GM19438 (cell line): ENCODE results near the gene GRIN2A.
"Not testable (repeated sequence)": the region's sequence is repeated elsewhere in the genome, so short reads cannot be mapped to it uniquely, and the experiment has no call there.

Experiments
- ATAC-seq: cut with Tn5 transposase; IDR thresholded peaks from one replicate; pipeline ENCODE4 v1.9.1; 2021; ENCODE audit warnings: low read depth; ENCODE audit not compliant: unreplicated experiment

GRIN2A gene

DNA sequence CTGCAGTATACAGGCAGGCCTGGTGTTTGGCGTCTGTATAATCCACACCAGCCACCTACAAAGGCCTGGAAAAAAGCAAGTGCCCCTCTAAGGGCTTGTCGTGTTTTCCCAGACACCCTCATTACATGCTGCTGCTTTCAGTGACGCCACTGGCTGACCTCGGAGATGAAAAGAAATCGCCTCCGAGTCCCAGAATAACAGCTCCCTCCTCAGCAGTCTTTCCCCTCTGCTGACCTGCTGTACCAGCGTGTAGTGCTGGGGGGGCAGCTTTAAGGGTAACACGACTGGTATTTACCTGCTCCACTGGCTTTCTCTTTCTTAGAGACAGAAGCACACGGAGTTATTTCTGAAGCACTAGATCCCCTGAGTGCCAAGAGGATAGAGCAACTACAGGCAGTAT lies 296.8 kb downstream of the GRIN2A start:
- ATAC-seq: no peak

DNA sequence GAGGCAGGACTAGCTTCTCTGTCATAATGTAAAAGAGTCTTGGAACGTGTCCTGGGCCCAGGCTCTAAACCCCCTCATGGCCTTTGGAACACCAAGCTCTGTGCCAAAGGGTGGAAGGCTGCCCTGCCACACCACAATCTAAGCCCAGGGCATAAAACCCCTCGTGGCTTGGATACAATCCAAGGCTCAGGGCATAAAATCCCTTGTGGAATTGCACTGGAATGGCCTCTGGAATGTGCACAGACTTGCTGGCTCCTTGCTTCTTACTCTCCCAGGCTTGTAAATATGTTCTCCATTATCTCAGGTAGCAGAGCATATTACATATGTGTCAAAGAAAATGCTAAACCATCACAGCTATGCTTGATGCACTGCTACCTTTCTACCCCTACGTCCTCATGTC lies 306.2 kb downstream of the GRIN2A start:
- not testable (repeated sequence) for ATAC-seq

DNA sequence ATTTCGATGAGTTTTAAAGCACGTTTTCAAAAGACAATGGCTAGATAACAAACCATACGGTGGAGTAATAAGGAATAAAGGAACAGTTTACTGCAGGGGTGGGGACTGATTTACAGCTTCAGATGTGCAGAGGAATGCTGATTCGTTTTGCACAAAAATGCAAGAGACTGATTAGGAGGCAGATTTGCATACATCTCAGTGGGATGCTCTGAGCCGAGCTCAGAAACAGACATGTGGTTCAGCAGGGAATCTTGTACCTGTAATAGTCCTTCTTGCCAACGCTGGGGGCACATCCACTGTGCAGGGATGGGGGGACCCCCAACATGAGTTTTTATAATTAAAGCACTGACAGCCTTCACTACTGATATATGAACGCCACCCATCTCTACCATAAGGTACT lies 308.0 kb downstream of the GRIN2A start:
- ATAC-seq: no peak

DNA sequence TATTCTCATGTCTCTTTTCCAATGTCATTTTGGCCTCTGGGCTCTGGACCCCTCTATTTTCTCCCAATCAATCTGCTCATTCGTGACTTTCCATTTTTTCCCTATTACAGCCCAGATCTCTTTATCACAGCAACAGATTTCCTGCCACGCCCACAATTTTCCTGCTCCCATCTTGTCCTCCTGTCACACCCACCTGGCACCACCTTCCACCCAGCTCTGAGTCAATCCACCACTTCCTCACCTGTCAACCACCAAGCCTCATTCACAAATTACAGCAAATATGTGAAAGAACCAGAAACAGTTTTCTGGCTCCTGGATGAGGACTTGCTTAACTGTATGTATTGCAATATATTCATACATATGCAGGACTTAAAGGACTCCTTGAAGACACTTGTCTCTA lies 311.3 kb downstream of the GRIN2A start:
- ATAC-seq: no peak

DNA sequence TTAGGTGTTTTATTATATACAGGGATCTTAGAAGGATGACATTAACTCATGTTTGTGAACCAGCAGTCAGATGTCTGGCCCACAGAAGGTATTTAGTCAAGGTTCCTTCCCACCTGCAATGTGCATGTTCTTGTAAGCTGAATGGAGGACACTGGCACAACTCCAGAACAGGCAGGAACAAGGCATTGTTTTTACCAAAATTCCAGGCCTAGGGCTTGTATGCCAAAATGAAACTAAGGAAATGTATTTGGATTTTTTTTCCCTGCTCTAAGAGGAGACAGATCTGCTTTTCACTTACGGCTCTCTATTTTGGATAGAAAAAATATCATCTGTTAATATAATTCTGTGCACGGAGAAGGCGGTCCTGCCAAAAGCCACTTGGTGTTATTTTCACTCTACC lies 312.5 kb downstream of the GRIN2A start:
- no peak for ATAC-seq

DNA sequence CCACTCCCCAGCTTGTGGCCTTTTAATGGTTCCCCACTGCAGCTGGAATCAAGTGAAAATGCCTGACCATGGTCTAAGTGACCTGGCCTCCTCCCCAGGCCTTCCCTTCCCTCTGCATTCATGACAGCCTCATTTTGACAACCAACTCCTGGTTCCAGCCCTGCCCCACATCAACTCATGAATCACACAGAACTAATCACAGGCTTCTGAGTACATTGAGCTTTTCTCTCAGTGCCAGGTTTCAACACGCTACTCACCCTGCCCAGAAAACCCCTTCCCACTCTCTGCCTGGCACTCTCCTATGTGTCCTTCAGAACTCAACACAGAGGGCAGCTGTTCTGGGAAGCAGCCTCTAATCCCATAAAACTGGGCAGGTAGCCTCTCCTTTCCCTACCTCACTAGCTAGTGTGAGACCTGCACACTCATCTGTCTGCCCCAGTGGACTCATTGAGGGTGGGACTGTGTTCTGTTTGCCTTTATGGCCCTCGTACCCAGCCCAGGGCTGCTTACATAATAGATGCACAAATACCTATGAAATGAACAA lies 313.6 kb downstream of the GRIN2A start:
- no peak for ATAC-seq

DNA sequence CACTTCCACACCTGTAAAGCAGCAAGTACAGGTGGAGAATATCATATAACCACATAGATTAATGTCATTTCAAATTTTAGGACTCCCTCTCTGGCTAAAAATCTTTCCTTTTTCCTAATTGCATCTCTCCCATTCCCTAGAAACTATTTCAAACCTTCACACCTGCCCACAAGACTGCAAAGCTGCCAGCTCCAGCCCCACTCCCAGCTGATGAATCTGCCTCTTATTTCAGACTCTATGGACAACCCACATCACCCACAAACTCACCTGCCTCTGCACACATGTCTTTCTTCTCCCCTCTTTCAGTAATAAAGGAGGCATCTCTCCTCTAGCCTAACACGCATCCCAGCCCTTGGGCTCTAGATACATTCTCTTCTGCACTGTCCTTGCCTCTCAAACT lies 315.1 kb downstream of the GRIN2A start:
- no peak for ATAC-seq

DNA sequence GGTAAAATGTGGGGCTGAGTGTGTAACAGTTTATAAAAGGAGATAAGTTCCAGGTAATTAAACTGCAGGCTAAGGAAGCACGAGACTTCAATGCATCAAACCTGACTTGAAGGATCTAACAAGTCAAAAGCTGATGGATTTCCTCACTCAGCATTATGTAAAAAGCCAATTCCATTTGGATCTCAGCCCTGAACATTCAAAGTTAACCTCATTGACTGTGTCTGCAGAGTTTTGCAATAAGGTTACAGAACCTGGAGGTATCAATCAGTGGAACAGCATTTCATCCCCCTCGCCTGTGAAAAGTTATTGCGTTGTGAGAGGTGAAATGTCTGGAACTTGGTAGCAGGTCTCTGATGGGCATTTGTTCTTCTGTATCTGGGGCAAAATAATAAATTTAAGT lies 317.8 kb downstream of the GRIN2A start:
- ATAC-seq: no peak

DNA sequence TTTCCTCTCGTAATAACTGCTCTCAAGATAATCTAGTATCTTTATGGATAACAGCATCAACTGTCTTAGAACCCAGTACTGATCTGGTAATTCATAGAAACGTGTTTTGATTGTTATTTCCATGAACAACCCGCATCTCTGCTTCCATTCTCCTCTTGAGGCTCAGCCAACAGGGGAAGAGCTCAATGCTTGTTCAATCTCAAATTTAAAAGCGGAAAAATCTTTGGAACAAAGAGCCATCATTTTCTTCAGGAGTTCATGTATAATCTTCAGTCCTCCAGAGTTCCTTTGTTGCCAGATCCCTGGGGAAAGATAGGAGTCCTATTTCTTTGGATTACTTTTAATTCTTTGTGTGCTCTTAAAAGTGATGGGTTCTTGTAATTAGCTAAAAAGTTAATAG lies 319.9 kb downstream of the GRIN2A start:
- ATAC-seq: no peak

DNA sequence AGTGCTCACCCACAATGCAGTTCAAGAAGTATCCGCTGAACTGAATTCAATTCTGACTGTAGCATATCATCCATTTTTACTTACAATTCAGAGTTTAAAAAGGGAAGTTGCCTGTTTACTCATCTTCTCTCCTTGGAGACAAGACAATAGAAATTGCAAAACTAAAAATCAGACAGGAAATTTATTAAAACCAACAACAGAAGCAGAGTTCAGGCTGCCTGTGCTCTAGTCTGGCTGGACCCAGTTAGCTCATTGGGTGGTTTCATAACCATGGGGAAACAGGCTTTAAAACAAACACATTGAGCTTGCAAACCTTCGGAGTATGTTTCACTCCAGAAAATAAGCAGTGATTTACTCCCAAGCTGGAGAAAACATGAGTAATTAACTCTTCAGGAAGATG lies 321.4 kb downstream of the GRIN2A start:
- no peak for ATAC-seq

DNA sequence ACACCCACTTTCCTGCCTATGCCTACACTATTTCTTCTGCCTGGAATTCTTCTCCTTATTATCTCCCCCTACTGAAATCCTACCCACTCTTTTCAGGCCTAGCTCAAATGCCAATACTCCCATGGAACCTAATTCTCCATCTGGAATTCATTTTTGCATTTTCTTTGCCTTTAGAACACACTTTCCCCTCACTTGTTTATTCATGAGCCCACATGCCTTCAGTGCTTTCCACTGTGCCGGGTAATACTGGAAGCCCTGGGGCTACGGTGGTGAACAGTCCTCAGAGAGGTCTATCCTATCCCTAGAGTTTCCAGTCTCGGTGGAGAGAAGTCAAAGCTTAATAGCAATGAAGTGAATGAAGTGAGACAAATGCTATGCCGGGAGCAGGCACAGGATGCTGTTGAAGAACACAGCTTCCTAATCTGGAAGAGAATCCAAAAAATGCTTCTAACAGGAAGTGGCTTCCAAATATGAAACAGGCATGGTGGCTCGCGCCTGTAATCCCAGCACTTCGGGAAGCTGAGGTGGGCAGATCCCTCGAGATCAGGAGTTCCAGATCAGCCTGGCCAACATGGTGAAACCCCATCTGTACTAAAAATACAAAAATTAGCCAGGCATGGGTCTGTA lies 322.4 kb downstream of the GRIN2A start:
- no peak for ATAC-seq

DNA sequence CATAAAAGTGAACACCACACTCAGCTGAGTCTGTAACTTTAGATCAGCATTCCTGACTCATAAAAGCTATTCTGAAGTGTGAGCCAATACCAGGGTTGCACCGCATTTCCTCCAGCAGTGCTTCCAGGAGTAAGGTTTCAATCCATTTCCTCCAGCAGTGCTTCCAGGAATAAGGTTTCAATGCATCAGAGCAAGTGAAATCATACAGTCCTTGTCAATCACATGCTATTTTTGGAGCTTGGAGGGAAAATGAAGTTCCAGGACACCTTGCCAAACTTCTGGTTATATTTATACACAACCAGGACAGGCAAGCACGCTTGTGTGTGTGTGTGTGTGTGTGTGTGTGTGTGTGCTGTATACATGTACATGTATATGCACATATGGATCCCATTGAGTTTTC lies 327.6 kb downstream of the GRIN2A start:
- ATAC-seq: no peak

DNA sequence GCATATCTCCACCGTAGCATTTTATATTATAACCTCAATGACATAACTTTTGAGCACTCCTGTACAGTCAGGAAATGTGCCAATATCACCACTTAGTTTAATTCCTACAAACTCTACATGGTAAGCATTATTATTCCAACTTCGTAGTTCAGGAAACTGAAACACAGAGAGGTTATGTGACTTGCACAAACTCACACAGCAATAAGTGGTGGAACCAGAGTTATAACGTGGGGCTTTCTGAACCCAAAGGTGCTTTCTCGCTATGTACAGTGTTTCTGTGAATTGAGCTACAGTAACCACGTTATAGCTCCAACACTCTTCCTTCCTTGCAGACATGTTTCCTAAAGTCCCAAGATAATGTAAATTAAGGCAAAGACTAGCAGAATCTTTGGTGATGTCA lies 330.2 kb downstream of the GRIN2A start:
- no peak for ATAC-seq

DNA sequence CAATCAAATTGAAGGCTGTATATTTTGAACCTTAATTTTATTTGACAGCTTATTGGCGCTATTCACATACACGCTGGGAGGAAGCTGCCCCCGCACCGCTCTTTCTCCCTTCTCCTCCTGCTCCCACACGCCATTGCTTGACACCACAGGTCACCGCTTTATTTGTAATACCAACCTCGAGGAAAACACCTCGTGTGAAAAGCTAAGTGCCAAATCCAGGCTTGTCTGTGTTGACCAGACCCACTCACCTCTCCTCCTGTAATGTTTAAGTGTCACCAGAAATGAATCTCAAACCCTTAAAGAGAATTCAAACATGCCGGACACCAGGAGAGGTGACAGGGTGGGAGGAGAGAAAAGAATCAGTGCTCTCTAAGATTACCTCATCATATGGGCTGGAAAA lies 331.4 kb downstream of the GRIN2A start:
- ATAC-seq: no peak

DNA sequence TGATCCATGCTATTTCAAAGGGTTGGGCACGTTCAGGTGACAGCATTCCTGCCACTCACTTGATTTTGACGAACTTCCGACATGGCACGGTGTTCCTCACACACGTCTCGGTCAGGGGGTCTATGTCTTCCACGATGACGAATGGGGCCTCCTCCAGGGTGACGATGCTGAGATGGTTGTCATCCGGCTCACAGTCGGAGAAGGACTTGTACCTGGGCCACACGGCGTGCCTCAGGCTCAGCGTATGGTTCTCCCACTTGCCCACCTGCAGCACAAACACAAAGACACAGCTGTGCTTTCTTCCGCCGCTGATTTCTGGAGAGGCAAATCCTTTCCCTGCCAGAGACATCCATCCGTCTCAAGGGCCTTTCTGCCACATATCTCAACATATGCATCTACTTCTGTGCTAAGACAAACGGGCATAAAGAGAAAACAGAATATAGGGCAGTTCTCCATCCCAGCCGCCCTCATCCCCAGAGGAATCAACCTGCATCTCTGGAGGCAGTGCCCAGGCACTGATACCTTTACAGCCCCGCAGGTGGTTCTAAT lies 332.5 kb downstream of the GRIN2A start:
- no peak for ATAC-seq

DNA sequence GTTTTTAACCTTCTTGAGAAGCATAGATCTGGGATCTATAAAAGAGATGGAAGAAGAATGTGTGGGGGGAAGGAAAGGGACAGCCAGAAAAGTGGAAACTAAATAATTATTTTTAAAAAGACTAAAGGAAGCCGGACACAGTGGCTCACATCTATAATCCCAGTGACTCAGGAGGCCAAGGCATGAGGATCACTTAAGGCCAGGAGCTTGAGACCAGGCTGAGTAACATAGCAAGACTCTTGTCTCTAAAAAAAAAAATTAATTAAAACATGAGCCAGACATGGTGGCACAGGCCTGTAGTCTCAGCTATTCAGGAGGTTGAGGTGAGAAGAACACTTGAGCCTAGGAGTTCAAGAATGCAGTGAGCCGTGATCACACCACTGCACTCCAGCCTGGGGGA lies 335.1 kb downstream of the GRIN2A start:
- ATAC-seq: no peak

DNA sequence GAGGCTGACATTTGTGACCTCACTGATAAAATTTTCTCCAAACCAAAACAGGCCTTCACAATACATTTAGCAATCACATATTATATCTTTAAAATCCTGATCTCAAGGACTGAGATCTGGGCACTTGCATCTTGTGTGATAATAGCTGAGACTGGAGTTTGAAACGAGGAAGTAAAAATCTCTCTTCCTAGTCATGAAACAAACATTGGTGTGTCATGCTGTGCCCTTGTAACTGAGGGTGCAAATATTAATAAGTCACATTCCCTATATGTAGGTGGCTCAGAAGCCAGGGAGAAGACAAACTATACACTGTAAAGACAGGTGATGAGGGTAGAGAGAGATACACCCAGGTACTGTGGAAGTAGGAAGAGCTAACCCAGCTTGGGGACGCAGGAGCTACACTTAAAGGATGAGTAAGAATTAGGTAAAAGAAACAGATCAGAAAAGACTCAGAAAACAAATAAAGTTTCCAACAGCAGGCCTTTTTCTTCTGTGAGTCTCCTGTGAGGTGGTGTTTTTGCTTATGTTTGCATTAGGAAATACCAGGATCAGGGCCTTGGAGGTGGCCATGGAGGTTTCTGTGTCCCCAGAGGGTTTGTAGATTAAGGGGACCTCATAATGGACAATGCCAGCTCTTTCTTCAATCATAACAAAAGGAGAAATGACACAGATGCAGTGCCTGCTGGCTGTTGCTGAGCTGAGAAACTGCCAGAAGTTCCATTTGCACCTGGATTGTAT lies 335.7 kb downstream of the GRIN2A start:
- ATAC-seq: no peak

DNA sequence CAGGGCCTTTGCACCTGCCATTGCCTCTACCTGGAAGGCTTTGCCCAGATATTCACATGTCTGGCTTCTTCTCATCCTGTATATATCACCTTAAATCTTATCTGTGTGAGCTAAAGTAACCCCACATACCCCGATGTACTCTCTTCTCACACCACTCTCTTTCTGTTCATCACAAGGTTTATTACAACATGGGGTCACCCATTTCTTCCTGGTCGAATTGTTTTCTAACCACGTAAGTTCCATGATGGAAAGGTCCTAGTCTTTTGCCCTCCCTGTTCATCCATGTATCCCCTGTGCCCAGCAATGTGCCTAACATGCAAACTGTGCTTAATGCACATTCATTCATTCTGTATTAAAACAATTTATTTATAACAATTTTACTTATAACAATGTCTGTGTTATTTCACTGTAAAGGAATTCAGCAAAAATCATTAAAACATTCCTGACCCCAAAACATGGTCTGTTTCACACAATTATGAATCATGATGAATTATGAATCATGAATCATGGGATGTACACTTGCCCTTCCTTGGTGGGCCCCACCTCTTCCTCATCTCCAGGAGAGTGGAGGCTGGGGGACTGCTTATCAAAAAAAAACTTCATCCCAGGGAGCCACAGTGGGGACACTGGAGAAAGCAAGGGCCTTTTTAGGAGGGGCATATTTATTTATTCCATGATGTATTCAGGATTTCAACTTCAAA lies 336.4 kb downstream of the GRIN2A start:
- no peak for ATAC-seq

DNA sequence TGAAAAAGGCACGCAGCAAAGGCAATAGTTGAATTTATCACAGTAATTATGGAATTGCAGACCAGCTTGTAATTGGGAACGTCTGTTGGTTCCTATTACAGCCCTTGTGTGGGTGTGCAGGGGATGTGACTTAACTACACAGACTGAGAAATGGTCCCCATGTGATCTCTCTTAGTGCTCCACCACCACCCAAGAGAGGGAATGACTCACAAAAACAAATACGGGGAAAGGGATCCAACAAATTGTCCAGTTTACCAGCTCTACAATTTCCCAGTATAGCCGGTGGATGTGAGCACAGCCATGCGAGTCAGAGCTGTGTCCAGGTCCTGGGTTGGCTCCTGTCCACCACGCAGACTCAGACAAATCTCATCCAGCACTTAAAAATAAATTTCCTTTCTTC lies 337.9 kb downstream of the GRIN2A start:
- no peak for ATAC-seq

DNA sequence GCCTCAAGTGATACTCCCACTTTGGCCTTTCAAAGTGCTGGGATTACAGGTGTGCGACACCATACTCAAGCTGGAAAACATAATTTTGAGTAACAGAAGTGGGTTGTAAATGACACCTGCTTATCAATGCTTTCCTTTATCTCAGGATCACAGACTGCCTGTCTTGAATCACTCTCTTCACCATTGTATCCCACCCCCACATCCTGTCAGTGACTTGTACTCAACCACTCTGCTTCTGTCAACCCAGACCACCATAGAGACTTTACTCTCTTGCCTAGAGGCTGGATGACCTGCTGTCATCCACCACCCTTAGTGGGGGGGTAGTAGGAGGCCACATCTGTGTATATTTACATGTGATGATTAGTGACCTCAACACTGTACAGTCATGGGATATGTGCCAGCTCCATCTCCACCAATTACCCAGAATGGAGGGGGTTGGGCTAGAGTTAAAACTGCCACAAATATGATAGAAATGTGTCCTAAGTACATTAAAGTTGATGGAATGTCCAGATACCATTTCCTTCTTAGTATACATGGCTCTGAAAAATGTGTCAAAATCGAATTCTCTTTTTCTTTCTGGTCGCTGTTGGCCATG lies 338.7 kb downstream of the GRIN2A start:
- no peak for ATAC-seq
